NCI-H226 (cell line): ENCODE measurements around the gene THAP3.
"Not testable (repeated sequence)": the region's sequence is repeated elsewhere in the genome, so short reads cannot be mapped to it uniquely, and the experiment has no call there.

Experiments
- DNase-seq: peaks from one replicate; pipeline ENCODE4 v3.0.0-alpha.2; 2015

The THAP3 gene

DNA sequence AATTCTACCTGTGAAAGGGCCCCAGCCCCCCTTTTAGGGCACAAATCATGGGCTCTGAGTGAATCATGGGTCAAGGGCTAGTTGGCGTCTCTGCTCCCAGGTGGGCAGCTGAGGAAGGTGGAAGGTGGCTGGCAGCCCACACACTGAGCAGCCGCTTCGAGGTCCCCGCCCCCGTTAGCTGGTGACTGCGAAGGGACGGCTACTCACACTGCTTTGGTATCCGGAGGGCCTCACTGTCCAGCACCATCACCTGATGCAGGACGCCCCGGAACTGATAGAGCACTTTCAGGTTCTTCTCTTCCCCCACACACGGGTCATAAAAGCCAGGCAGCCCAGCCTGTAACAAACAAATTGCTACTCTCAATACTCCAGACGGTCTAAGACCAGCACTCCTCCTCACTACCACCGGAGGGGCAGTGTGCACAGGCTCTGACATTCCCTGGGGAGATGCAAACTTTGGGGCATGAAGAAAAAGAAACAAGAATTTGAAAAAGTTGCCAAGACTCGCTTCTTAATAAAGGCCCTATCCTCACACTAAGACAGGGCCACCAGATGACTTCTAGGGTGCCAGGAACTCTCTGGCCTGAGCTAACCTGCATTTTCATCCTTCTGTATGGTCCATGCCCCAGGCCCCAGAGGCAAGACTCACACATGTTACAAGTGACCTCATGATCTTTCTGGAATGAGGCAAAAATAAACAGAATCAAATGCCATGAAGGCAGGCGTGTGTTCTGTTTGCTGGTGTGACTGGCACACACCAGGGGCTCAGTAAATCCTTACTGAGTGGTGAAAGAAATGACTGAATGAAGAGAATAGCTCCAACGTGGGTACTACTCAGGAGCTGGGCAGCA, 11.5 kb downstream of the THAP3 start:
- DNase-seq: no peak

DNA sequence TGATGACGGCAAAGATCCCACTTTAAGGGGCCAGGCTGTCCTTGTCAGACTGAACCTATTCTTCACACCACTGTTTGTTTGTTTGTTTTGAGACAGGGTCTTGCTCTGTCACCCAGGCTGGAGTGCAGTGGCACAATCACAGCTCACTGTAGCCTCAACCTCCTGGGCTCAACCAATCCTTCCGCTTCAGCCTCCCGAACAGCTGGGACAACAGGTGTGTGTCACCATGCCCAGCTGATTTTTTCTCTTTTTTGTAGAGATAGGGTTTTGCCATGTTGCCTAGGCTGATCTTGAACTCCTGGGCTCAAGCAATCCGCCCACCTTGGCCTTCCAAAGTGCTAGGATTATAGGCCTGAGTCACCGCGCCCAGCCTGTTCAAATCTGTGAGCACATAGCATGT, 12.1 kb downstream of the THAP3 start:
- DNase-seq: not testable (repeated sequence)

DNA sequence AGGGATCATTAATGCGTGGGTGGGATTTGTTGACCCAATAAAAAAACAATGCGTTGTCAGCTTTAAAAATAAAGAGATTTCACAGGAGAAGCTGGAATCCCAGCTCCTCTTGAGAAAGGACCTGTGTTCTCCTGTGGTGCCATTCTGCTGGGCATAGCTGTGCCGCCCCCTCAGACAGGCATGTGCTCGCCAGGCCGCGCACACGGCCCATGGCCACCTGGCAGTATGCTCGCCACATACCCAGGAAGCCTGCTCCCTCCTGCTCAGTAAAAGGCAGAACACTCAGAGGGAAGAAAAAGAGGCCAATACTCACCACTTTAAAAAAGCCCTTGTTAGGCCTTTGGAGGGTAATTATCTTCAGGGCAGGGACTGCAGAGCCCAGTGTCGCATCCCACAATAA, 13.1 kb downstream of the THAP3 start:
- no peak for DNase-seq

DNA sequence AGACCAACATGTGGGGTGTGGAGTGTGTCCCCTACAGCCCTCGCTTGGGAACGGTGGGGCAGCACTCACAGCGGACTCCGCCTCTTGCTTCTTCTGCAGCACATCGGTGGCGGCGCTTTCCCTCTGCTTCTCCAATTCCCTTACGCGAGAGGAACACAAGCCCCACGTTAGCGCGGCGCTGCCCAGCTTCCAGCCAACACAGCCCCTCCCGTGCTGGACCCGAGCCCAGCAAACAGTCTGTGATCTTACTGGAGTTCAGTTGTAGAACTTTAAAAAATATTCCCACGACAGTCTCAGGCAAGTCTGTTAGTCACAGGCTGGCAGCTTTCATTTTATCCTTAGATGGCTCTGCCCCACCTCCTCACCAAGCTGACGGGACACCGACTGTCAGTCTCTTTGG, 13.6 kb downstream of the THAP3 start:
- no peak for DNase-seq

DNA sequence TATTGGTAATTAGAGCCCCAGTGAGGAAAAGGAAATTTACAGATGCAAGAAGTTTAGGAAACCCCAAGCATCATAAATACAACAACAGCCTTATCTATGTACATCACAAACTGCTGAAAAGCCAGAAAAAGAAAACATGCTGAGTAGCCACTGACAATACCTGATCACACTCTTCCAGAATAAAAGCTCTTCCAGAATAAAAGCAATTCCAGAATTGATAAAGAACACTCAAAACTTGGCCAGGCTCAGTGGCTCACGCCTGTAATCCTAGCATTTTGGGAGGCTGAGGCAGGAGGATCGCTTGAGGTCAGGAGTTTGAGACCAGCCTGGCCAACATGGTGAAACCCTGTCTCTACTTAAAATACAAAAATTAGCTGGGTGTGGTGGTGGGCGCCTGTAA, 16.2 kb downstream of the THAP3 start:
- DNase-seq: not testable (repeated sequence)

DNA sequence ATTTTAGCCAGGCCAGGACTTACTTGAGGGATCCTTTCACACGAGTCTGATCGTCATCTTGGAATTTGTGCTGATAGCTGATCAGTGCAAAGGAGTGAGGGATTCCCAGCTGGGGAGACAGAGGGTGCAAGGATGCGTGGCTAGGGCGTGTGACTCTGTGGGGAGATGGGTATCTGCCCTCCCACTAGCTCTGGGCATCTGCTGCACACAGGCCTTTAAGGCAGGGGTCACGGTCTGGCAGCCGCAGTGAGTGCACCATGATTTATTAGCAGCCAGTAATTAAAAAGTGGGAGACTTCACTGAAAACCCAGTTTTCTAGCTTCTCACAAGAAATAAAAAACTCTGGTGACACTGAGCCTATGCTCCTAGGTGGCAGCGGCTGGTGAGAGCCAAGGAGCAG, 20.4 kb downstream of the THAP3 start:
- no peak for DNase-seq

DNA sequence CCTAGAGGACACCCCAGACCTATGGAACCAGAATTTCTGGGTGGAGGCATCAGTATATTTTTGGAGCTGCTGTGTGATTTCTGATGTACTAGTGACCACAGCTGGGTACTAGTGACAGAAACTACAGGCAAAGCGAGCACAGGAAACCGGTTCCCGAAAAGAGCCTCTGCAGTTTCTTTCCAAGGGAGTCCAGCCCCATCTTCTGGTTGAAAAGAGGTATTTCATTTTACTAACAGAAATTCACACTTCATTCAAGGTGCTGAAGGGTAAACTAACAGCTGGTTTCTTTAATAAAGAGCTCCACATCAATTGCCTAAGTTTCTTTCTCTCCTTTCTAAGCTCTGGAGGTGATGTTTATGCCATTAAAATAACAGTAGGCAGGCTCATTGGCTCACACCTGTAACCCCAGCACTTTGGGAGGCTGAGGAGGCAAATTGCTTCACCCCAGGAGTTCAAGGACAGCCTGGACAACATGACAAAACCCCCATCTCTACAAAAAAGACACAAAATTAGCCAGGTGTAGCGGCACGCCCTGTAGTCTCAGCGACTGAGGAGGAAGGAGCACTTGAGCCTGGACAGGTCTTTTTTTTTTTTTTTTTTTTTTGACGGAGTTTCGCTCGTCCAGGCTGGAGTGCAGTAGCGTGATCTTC, 22.0 kb downstream of the THAP3 start:
- no peak for DNase-seq

DNA sequence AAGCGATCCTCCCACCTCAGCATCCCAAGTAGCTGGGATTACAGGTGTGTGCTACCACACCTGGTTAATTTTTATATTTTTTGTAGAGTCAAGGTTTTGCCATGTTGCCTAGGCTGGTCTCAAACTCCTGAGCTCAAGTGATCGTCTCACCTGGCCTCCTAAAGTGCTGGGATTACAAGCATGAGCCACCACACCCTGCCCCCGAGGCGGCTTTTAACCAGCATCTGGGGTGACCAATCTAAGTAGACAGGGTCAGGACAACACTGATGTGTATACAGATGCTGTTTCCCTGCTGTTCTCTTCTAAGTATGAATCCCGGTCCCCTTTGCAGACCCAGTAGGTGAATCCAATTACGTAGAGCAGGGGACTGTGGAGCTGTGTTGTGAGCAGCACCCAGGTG, 23.9 kb downstream of the THAP3 start:
- no peak for DNase-seq

DNA sequence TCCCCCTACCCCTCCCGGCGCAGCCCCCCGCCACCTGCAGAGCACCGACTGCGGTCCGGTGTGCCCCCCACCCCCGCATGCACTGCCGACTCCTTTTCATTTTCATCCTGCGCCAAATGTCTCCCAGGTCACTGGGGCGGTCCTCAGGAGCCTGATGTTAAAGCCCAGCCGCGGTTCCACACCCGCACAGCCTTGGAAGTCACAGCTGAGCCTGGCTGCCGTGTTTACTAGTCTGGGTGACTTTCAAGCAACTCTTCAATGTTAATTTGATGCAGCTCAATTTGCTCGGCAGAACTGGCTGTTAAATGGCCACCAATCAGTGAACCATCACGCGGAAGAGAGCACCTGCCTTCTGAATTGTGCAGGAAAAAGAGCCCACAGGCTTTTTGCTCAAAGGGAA, 27.2 kb downstream of the THAP3 start:
- no peak for DNase-seq

DNA sequence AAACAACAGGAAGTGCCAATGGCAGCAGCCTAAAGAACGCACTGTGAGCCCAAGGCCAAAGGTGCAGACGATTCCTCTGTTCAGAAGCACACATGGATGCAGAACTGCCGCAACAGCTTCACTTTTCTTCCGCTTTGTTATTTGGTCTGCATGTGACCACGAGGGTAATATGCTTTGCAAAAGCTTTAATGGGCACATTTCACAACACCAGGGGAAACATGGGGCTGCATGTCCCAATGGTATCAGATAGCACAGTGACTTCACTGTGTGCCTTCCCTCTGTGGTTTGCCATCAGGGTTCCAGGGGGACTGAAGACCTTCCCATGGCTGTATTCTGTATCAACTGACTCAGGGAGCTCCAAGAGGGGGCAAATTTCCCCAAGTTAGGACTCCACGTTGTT, 28.3 kb downstream of the THAP3 start:
- DNase-seq: no peak

DNA sequence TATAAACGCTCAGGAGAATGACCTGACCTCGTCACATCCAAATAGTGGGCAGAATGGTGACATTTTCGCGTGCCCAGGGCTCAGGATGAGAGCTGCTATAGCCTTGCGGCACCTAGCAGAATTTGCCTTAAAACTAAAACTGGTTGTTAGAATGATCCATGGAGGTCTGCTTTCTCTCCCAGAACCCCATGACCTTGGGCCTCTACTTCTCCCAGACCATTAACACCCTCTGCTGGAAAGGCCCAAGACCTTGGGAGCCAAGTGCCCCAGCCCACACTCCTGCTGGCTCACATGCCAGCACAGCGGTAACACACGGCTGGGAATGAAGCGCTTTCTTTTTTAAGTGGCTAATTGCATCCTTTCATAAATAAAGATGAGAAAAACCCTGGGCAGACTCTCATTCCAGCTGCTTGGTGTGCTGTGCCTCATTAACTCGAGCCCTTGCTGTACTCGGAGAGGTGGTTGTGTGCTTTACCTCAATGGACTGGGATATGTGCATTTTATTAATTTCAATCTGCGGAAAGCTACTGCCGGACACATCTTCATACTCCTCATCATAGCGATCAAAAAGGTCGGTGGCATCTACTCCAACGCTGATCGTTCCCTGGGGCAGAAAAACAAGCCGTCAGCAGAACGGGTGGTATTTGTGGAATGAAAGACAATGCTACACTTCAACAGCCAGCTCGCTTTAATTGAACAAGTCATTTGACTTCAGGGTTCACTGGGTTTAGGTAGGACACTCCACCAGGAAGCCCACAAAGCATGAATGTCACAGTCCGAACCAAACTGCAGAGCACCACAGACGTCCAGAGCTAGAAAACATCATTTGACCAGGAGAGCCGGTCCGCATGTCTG, 29.0 kb downstream of the THAP3 start:
- DNase-seq: no peak

DNA sequence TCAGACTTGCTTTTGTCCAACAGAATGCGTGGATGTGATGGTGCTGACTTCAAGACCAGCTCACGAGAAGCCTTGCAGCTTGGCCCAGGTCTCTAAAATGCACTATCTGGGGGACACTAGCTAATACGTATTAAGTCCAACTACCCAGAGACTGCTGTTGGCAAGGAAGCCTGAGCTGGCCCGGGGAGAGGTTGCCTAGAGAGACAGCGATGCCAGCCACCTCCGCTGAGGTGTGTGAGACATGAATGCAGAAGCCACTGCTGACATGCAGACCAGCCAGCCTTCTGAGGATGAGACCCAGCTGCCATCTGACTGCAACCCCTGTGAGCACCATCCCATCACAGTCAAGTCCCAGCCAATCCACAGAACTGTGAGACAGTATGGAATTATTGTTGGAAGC, 32.5 kb downstream of the THAP3 start:
- no peak for DNase-seq

DNA sequence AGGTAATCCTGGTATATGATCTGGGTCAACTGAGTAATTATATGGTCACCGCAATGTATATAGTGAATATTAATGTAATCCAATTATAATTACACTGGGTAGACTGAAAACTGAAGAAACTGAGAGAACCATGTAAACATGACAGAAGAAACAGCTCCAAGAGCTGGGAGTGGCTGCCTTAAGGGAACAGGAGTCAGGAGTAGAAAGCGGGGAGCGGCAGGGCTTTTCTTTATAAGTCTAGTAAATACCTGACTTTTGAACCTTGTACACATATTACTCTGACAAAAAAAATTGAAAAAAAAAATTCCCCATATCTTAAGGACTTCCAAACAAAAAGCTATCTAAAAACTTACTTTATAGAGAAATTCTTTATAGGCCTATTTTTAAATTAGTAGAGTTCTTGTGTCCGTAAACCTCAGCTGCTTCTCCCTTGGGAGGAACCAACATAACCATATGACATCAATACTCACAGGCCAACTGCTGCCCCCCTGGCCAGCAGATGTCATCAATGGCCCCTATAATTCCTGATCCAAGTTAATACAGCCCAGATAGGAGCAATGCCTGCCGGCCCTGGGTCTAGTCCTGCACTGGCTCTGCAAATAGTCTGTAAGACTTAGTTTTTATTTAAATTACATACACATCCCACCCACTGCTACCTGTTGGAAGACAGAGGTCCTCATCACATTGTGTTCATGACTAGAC, 33.8 kb downstream of the THAP3 start:
- no peak for DNase-seq

DNA sequence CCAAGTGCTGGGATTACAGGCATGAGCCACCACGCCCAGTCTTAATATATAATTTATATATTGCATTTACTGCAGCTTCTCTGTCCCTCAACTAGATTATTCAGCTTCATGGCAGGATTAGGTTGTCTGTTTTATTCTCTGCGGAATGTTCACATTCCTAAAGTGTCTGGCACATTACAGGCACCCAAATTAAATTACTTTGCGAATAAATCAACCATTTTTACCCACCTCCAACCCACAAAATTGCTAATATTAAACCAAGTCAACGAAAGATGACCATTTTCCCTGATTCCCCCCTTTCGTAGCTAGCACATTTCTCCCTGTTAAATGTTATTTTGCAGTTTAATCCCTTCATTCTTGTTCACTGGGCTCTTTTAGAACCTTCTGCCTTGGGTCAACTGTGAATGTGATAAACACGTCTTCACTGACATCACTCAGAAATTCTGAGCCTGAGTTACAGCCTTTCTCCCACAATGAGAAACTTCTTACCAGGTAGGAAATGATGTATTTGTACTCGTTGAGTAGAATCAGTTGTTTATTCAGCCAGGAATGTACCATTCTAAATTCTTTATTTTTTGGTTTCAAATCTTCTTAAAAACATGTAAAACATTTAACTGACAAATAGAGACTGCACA, 35.9 kb downstream of the THAP3 start:
- DNase-seq: no peak

DNA sequence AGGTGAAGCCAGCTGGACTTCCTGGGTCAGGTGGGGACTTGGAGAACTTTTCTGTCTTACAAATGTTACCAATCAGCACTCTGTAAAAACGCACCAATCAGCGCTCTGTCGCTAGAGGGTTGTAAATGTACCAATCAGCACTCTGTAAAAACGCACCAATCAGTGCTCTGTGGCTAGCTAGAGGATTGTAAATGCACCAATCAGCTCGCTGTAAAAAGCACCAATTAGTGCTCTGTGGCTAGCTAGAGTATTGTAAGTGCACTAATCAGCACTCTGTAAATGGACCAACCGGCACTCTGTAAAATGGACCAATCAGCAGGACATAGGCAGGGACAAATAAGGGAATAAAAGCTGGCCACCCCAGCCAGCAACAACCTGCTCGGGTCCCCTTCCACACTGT, 37.8 kb downstream of the THAP3 start:
- not testable (repeated sequence) for DNase-seq

DNA sequence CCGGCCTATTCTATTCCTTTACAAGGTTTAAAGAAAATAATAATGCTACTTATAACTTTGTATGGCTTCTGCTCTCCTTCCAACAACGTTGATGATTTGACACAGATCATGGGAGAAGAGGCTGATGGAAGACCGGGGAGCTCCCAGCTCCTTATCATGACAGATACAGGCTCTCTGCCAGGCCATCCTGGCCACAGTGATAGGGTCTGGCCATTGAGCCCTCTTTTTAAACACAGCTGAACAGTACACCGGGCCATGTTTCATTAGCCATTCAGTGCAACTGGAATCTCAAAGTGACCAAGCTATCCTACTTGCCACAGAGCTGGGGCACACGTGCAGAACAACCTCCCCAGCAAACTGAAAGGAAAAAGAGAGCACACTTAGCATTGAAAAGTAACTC, 42.0 kb downstream of the THAP3 start:
- DNase-seq: no peak

DNA sequence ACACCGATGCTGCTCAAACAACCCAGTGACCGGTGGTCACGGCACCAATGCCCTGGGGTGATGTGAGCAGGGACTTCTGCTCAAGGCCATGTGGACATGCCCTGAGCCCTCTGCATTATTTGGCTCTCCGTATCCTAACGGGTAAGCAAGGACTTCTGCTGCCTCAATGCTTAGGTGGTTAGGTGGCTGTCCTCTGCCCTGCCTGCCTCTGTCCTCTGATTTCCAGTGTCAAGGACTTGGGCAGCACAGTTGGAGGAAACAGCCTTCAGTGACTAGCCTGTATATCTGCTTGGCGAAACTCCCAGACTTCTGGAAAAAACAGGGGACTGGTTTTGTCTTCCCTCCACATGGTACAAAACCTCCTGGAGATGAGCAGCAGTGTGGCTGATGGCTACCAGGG, 42.5 kb downstream of the THAP3 start:
- DNase-seq: no peak

DNA sequence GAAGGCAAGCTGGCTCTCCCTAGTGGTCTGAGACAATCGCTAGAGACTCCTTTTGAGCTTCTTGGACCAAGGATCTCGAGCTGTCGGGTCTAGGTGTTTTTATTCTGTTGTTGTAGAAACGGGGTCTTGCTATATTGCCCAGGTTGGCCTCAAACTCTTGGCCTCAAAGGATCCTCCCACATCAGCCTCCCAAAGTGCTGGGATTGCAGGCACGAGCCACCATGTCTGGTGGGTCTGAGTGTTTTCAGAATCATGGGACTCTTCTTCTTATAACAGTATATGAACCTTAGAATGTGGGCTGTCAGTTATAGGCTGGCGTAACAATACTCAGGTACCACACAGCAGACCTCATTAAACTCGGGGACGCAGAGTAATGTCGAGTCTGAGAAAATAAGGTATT, 43.8 kb downstream of the THAP3 start:
- no peak for DNase-seq

DNA sequence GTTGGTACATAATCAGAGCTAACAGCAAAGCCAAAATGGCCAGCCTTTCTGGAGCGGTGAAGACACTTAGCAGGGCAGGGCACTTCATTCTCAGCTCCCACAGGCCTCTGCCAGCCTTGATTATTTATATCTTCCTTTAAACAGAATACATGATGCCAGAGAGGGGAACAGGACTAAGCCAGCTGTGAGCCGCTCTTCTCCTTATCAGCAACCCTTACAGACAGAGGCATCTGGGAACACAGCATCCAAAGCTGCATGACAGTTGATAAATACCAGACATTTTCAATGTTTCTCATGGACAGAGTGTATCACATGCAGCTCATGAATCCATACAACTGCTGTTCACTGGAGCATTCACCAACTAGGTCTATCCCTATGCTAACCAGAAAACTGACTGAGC, 47.9 kb downstream of the THAP3 start:
- no peak for DNase-seq

DNA sequence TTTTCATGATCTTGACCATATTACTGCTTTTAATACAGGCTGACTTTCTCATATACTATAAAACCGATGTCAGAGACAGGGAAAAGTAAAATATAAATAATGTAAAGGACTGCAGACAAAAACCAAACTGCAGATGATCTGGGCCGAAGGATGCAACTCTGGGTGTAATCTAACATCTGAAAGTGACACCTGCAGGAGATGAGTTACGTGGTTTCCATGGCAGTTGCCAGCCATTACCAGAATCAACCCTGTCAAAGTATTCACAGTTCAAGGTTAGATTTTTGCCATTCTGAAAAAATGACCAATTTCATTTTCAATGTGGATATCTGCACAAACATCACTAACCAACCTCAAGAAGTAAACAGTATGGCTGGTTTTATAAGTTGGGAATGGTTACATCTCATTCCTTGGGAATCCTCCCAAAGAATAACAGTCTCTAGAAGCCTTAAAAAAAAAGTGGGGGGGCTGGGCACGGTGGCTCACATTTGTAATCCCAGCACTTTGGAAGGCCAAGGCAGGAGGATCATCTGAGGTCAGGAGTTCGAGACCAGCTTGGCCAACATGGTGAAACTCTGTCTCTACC, 49.2 kb downstream of the THAP3 start:
- DNase-seq: no peak

DNA sequence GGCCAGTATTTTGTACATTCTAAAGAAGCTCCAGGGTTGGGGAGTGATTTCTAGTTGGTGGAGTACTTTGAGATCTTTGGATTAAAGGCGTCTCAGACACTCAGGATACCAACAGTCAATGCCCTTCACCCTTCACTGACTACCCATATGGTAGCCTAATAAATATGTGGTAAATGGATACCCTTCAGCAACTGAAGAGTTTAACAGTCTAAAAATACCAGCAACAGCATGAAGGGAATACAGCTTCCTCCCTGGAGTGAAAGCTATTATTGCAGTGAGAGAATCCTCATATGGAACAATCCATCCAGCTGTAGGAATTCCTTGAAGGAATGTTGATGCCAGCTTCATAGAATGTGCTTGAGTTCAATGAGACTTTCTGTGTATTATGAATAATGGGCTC, 50.1 kb downstream of the THAP3 start:
- DNase-seq: no peak

DNA sequence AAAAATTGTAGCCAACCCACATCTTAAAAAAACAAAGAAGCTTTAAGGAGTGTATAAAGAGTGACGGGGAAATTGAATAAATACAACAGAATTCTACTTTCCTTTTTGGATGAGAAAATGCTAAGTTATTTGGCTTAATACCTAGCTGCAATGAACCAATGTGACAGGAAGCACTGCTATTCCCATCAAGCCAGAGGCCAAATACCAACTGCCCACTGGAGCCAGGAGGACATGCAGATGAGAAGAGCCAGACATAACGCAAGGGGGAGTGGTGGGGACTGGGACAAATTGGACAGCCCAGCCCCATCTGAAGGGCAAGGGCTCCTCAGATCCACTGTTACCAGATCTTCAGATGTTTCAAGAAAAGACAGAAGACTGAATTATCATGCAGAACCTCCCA, 51.3 kb downstream of the THAP3 start:
- no peak for DNase-seq
